IMR-90 (cell line): ENCODE measurements around the gene STOML1. TPM values are rescaled to one million over a fixed set of nuclear protein-coding genes. Genes with fewer than 3 reads are reported as not detected.
A peak's percentile ranks its signal among the peaks of the same experiment; 100 is the strongest.

Experiments
- ATAC-seq: fragments of 200-7000 bp; cut with Tn5 transposase; 2 replicates; pipeline ENCODE4 v1.9.1; 2020; ENCODE audit warnings: low read depth, mild to moderate bottlenecking, moderate library complexity
- BruUV-seq: library from RNA; stranded (reverse); fragments of 400-500 nt; replicated peaks from 2 replicates; lab custom pipeline; 2021; lab: Mats Ljungman, UMichigan
- CTCF ChIA-PET: fragments of 300-600 bp; formaldehyde crosslinking; extraction: SDS; loops from one replicate; lab custom pipeline; 2021; ENCODE audit warnings: antibody characterized with exemption; lab: Yijun Ruan, JAX
- POLR2A ChIA-PET: fragments of 300-600 bp; sonication (Branson Sonifier 250); formaldehyde crosslinking; loops from one replicate; lab custom pipeline; 2022; ENCODE audit warnings: antibody characterized with exemption; ENCODE audit not compliant: unreplicated experiment; lab: Charles Lee
- DNase-seq: peaks from one replicate; pipeline ENCODE4 v3.0.0; 2013
- H2AFZ ChIP-seq: replicated peaks from 2 replicates; pipeline ENCODE3; 2013; ENCODE audit warnings: low read length, mild to moderate bottlenecking; ENCODE audit not compliant: poor library complexity
- H2AK5ac ChIP-seq: 2 replicates; pipeline ENCODE4 v1.6.1; 2013; ENCODE audit warnings: low read depth, low read length, inconsistent platforms
- H2AK9ac ChIP-seq: replicated peaks from 2 replicates; pipeline ENCODE3; 2013; ENCODE audit warnings: mild to moderate bottlenecking, low read depth, low read length, moderate library complexity; ENCODE audit not compliant: poor library complexity
- H2BK120ac ChIP-seq: 2 replicates; pipeline ENCODE4 v1.6.1; 2013; ENCODE audit warnings: low read depth, low read length, inconsistent platforms
- H2BK15ac ChIP-seq: 3 replicates; pipeline ENCODE4 v1.6.1; 2013; ENCODE audit warnings: low read depth, low read length, inconsistent platforms
- H2BK20ac ChIP-seq: 2 replicates; pipeline ENCODE4 v1.6.1; 2013; ENCODE audit warnings: low read depth, mild to moderate bottlenecking, inconsistent platforms, low read length, moderate library complexity
- H2BK5ac ChIP-seq: 2 replicates; pipeline ENCODE4 v1.6.1; 2013; ENCODE audit warnings: mild to moderate bottlenecking, low read depth, low read length, inconsistent platforms; ENCODE audit not compliant: poor library complexity, severe bottlenecking
- H3K14ac ChIP-seq: replicated peaks from 2 replicates; pipeline ENCODE4 v1.6.1; 2013; ENCODE audit warnings: low read depth, low read length, inconsistent platforms
- H3K18ac ChIP-seq: 2 replicates; pipeline ENCODE4 v1.6.1; 2013; ENCODE audit warnings: low read depth, low read length, control low read depth
- H3K23ac ChIP-seq: 2 replicates; pipeline ENCODE4 v1.6.1; 2013; ENCODE audit warnings: low read depth, low read length, inconsistent platforms
- H3K27ac ChIP-seq: 2 replicates; pipeline ENCODE4 v1.5.1; 2013; ENCODE audit warnings: mild to moderate bottlenecking, control low read depth, low read length; ENCODE audit not compliant: insufficient read depth
- H3K27me3 ChIP-seq: 2 replicates; pipeline ENCODE4 v1.6.1; 2013; ENCODE audit warnings: low read length; ENCODE audit not compliant: control insufficient read depth, insufficient read depth
- H3K36me3 ChIP-seq: 2 replicates; pipeline ENCODE4 v1.6.1; 2013; ENCODE audit warnings: low read length, mixed read lengths; ENCODE audit not compliant: control insufficient read depth, insufficient read depth
- H3K4ac ChIP-seq: 2 replicates; pipeline ENCODE4 v1.6.1; 2013; ENCODE audit warnings: low read depth, low read length, inconsistent platforms
- H3K4me1 ChIP-seq: 2 replicates; pipeline ENCODE4 v1.6.1; 2013; ENCODE audit warnings: low read length, mixed read lengths; ENCODE audit not compliant: control insufficient read depth, insufficient read depth
- H3K4me2 ChIP-seq: 2 replicates; pipeline ENCODE4 v1.6.1; 2013; ENCODE audit warnings: low read depth, mild to moderate bottlenecking, control low read depth, low read length, moderate library complexity
- H3K4me3 ChIP-seq: 2 replicates; pipeline ENCODE4 v1.5.1; 2013; ENCODE audit warnings: low read depth, mild to moderate bottlenecking, control low read depth, low read length, moderate library complexity; ENCODE audit not compliant: insufficient read depth
- H3K56ac ChIP-seq: 2 replicates; pipeline ENCODE4 v1.6.1; 2013; ENCODE audit warnings: low read length, inconsistent platforms; ENCODE audit not compliant: insufficient read depth; ENCODE audit errors: extremely low read depth
- H3K79me1 ChIP-seq, 2 experiments: 2 replicates each; pipeline ENCODE4 v1.6.1; 2013; ENCODE audit warnings: low read length in 2 of 2, inconsistent platforms in 1 of 2, low read depth in 1 of 2
- H3K9ac ChIP-seq: 2 replicates; pipeline ENCODE4 v1.6.1; 2013; ENCODE audit warnings: low read depth, low read length, control low read depth
- H3K9me1 ChIP-seq: 2 replicates; pipeline ENCODE4 v1.6.1; 2013; ENCODE audit warnings: low read length, inconsistent platforms; ENCODE audit not compliant: insufficient read depth
- H3K9me3 ChIP-seq: 2 replicates; pipeline ENCODE4 v1.6.1; 2013; ENCODE audit warnings: low read length; ENCODE audit not compliant: control insufficient read depth, insufficient read depth
- H4K20me1 ChIP-seq: 2 replicates; pipeline ENCODE4 v1.6.1; 2013; ENCODE audit warnings: low read length, inconsistent platforms; ENCODE audit not compliant: insufficient read depth
- H4K5ac ChIP-seq: 2 replicates; pipeline ENCODE4 v1.6.1; 2013; ENCODE audit warnings: mild to moderate bottlenecking, low read depth, low read length, control low read depth
- H4K8ac ChIP-seq, 2 experiments: 2 replicates each; pipeline ENCODE4 v1.6.1; 2013; ENCODE audit warnings: low read depth in 2 of 2, low read length in 2 of 2, control low read depth in 1 of 2, inconsistent platforms in 1 of 2
- H4K91ac ChIP-seq: 2 replicates; pipeline ENCODE4 v1.6.1; 2013; ENCODE audit warnings: low read depth, low read length, inconsistent platforms; ENCODE audit not compliant: insufficient read depth
- ELK1 ChIP-seq: fragments of 150-350 bp; IDR thresholded peaks from 2 replicates; pipeline ENCODE4 v1.6.1; 2016; ENCODE audit warnings: low read depth, mild to moderate bottlenecking, low read length, moderate library complexity, borderline replicate concordance
- FOS ChIP-seq: fragments of 150-350 bp; IDR thresholded peaks from 2 replicates; pipeline ENCODE4 v1.6.1; 2016; ENCODE audit warnings: low read depth, low read length
- MAZ ChIP-seq: IDR thresholded peaks from 2 replicates; pipeline ENCODE4 v1.6.1; 2012; ENCODE audit warnings: low read depth, mild to moderate bottlenecking, low read length, improper control_type of control experiment, moderate library complexity, borderline replicate concordance
- RCOR1 ChIP-seq: IDR thresholded peaks from 2 replicates; pipeline ENCODE4 v1.6.1; 2012; ENCODE audit warnings: mild to moderate bottlenecking, low read length, improper control_type of control experiment; ENCODE audit not compliant: insufficient replicate concordance
- RFX5 ChIP-seq: IDR thresholded peaks from 2 replicates; pipeline ENCODE4 v1.8.0; 2012; ENCODE audit warnings: low read depth, mild to moderate bottlenecking, low read length, moderate library complexity
- SMC3 ChIP-seq: fragments of 150-350 bp; IDR thresholded peaks from 2 replicates; pipeline ENCODE4 v1.6.1; 2016; ENCODE audit warnings: low read depth, mild to moderate bottlenecking, antibody characterized with exemption, low read length, moderate library complexity
- USF2 ChIP-seq: fragments of 150-350 bp; IDR thresholded peaks from 2 replicates; pipeline ENCODE4 v1.6.1; 2017; ENCODE audit warnings: mild to moderate bottlenecking, antibody characterized with exemption, low read length, low read depth
- WGBS, 2 experiments: methylation state at CpG; one replicate each; pipeline versions ENCODE4 v1.1.5 to v1.1.7; 2013; ENCODE audit warnings: missing lambda C conversion rate in 2 of 2; ENCODE audit not compliant: insufficient read length in 1 of 2; ENCODE audit errors: extremely low coverage in 2 of 2; 5-methylcytosine and 5-hydroxymethylcytosine counted together
- dilution Hi-C: fragments of 300-500 bp; cut with HindIII; formaldehyde crosslinking; loops from one replicate; pipeline ENCODE4 v1.14.3; 2018; ENCODE audit warnings: low sequenced_read_pairs; ENCODE audit not compliant: unreplicated experiment
- in situ Hi-C: fragments of 300-500 bp; cut with MboI; formaldehyde crosslinking; loops from 3 replicates; pipeline ENCODE4 v1.14.3; 2019; ENCODE audit warnings: low sequenced_read_pairs, inconsistent platforms, mixed read lengths
- intact Hi-C: fragments of 100-400 bp; cut with micrococcal nuclease; formaldehyde crosslinking; loops from 2 replicates; pipeline ENCODE4 v1.10.0; 2022
- polyA plus RNA-seq, 3 experiments: library from polyadenylated mRNA; depleted of rRNA; stranded (reverse); fragments of >200 nt; gene quantifications; 2 replicates each; pipeline ENCODE4 v1.2.3, GENCODE V29; 2012; ENCODE audit warnings: low replicate concordance in 1 of 3
- total RNA-seq: library from RNA; depleted of rRNA; stranded (reverse); fragments of >200 nt; gene quantifications from 2 replicates; pipeline ENCODE4 v1.2.3, GENCODE V29; 2012

Gene STOML1
- total and polyA plus RNA-seq, 2 of the 4 experiments (the other 2 are of a cell fraction) = 11.8 to 21.2 TPM

GRCh38 chr15:73987250-73987649 is 4.8 kb downstream of the STOML1 start:
- Histone ChIP-seq H3K4me1 (peaks cover 49% of the 10 kb centered on the region), H3K4me2 (no peak overlapping the region), H3K9ac (no peak overlapping the region), H2AFZ (no peak overlapping the region), H2BK15ac (no peak overlapping the region), H3K36me3 (no peaks in the 10 kb centered on the region), H3K4me3 (no peak overlapping the region), H3K79me1 (peaks cover 0 to 38% of the 10 kb centered on the region in 2 experiments; a peak in 3 of 4 replicates), H4K5ac (peak overlapping the region; percentile 5; the same call in 1 of the 2 replicates), H3K9me1 (peaks cover 41% of the 10 kb centered on the region), H3K27me3 (no peaks in the 10 kb centered on the region), H3K9me3 (no peaks in the 10 kb centered on the region), H2AK5ac (peak overlapping the region; percentile 68; the same call in 1 of the 2 replicates), H3K23ac (0 out of 2 replicates have a peak overlapping the region, but pooled peaks have one; percentile 3), H4K91ac (no peak overlapping the region; the same call in 1 of the 2 replicates), H2AK9ac (no peak overlapping the region), H3K14ac (0 out of 2 replicates have a peak overlapping the region, but pooled peaks have one; percentile 25), H2BK5ac (peak overlapping the region; percentile 20), H4K20me1 (no peaks in the 10 kb centered on the region), H3K27ac (no peak overlapping the region), H3K18ac (no peak overlapping the region; the same call in 1 of the 2 replicates), H4K8ac (no peak overlapping the region), H2BK20ac (no peak overlapping the region; the same call in none of the 2 replicates), H2BK120ac (peak overlapping the region; percentile 33; the same call in 1 of the 2 replicates), H3K56ac (no peak overlapping the region), H3K4ac (peak overlapping the region; percentile 17; the same call in 1 of the 2 replicates)
- POLR2A ChIA-PET = no interaction called here
- dilution Hi-C loops = no loop called here
- in situ Hi-C loops = no loop called here
- CTCF ChIA-PET = no interaction called here
- DNase-seq = no peak
- no peak for ATAC-seq
- no peak for TF ChIP-seq SMC3
- TF ChIP-seq MAZ = no peak
- no peak for TF ChIP-seq FOS
- TF ChIP-seq RFX5 = no peak
- no peak for TF ChIP-seq RCOR1
- TF ChIP-seq USF2 = no peak
- TF ChIP-seq ELK1 = no peak
- WGBS, 2 experiments = no CpG with 5 or more reads among the region's 4 CpGs
- intact Hi-C loops = no loop called here
- no TSS peak for BruUV-seq
